Lung (tissue), 12 donors: Measurements from ENCODE around the gene LDLRAD4. TPM values are rescaled to one million over a fixed set of nuclear protein-coding genes. Genes with fewer than 3 reads are reported as not detected.

Experiments
- ATAC-seq: fragments of 200-7000 bp; cut with Tn5 transposase; one replicate; pipeline ENCODE4 v1.9.1; 2020; ENCODE audit warnings: moderate number of reproducible peaks; ENCODE audit not compliant: insufficient read depth, low FRiP score
- DNase-seq, 3 donors: peaks; one replicate each; pipeline ENCODE4 v3.0.0-alpha.2; 2013 to 2017
- H3K27ac ChIP-seq, 2 donors: one replicate each; pipeline ENCODE4 v1.5.1; 2013; ENCODE audit warnings: mild to moderate bottlenecking in 2 of 2, moderate library complexity in 2 of 2, control low read depth in 1 of 2, inconsistent platforms in 1 of 2, low read depth in 1 of 2, low read length in 1 of 2
- H3K27me3 ChIP-seq, 3 donors: one replicate each; pipeline ENCODE4 v1.5.1; 2013; ENCODE audit warnings: low read length in 2 of 3; ENCODE audit not compliant: control insufficient read depth in 3 of 3, insufficient read depth in 3 of 3
- H3K36me3 ChIP-seq, 4 donors: one replicate each; pipeline ENCODE4 v1.5.1; 2013; ENCODE audit warnings: low read length in 4 of 4, mild to moderate bottlenecking in 1 of 4, moderate library complexity in 1 of 4; ENCODE audit not compliant: control insufficient read depth in 4 of 4, insufficient read depth in 4 of 4
- H3K4me1 ChIP-seq, 5 donors: one replicate each; pipeline ENCODE4 v1.5.1; 2013; ENCODE audit warnings: low read length in 5 of 5, mild to moderate bottlenecking in 2 of 5, moderate library complexity in 1 of 5; ENCODE audit not compliant: control insufficient read depth in 5 of 5, insufficient read depth in 5 of 5
- H3K4me3 ChIP-seq: one replicate; pipeline ENCODE4 v1.5.1; 2013; ENCODE audit warnings: mild to moderate bottlenecking, control low read depth, moderate library complexity
- H3K9ac ChIP-seq, 2 donors: one replicate each; pipeline ENCODE4 v1.5.1; 2013; ENCODE audit warnings: low read length in 2 of 2, control low read depth in 1 of 2; ENCODE audit not compliant: insufficient read depth in 1 of 2
- H3K9me3 ChIP-seq, 4 donors: one replicate each; pipeline ENCODE4 v1.5.1; 2013; ENCODE audit warnings: low read length in 3 of 4, mild to moderate bottlenecking in 1 of 4, moderate library complexity in 1 of 4; ENCODE audit not compliant: control insufficient read depth in 4 of 4, insufficient read depth in 3 of 4
- CTCF ChIP-seq: IDR thresholded peaks from 2 replicates; pipeline ENCODE4 v1.5.1; 2012; ENCODE audit warnings: mild to moderate bottlenecking; ENCODE audit errors: control extremely low read depth, extremely low read depth
- WGBS, 2 donors: extraction: QIAGEN DNeasy Blood & Tissue Kit; methylation state at CpG; one replicate each; pipeline ENCODE4 v1.1.7; 2013; 5-methylcytosine and 5-hydroxymethylcytosine counted together
- polyA plus RNA-seq, 2 donors: library from polyadenylated mRNA; stranded (reverse); fragments of 200-250 nt; gene quantifications; one replicate each; pipeline ENCODE4 v1.2.1, GENCODE V29; 2013
- total RNA-seq, 2 donors: library from RNA; depleted of rRNA in 1 of 2; stranded (reverse); fragments of >200 nt in 1 of 2; gene quantifications; one replicate each; pipeline ENCODE4 v1.2.1, GENCODE V29; 2014 to 2021
- donor health status: control.
- donor health status: control.
- donor health status: Bipolar disorder and iron deficiency.
- donor health status: healthy.
- donor health status: DM: yes; HTN: yes; CAD: no.

The LDLRAD4 gene
- total and polyA plus RNA-seq, 4 donors: 3.2 to 62.4 (median 19.9) TPM

- 52% methylated on average over 4 of the region's 4 CpGs for WGBS, 2 donors
- Histone ChIP-seq H3K4me3 (no peak overlapping the region), H3K27me3 (no peaks in the 10 kb centered on the region), H3K9me3 (peaks cover 0 to 4% (median 3%) of the 10 kb centered on the region in 4 donors), H3K9ac (no peak overlapping the region), H3K4me1 (peaks cover 0 to 4% (median 0%) of the 10 kb centered on the region in 5 donors), H3K27ac (no peak overlapping the region), H3K36me3 (peaks cover 0 to 5% (median 2%) of the 10 kb centered on the region in 4 donors)
- TF ChIP-seq CTCF: no peak
- ATAC-seq (no peak), DNase-seq (peak in 1 of 3 donors; percentile 27)
Observed at GRCh38 chr18:13513021-13513420, 294.5 kb downstream of the LDLRAD4 start.

GRCh38 chr18:13513481-13513880, 294.9 kb downstream of the LDLRAD4 start:
- H3K4me1 ChIP-seq: peaks cover 0 to 4% (median 0%) of the 10 kb centered on the region in 5 donors
- TF ChIP-seq CTCF: no peak

GRCh38 chr18:13514558-13514957, 296.0 kb downstream of the LDLRAD4 start:
- Histone ChIP-seq H3K4me3 (no peak overlapping the region), H3K27me3 (no peaks in the 10 kb centered on the region), H3K9me3 (peaks cover 0 to 5% (median 1%) of the 10 kb centered on the region in 4 donors), H3K27ac (no peak overlapping the region), H3K9ac (no peak overlapping the region), H3K36me3 (peaks cover 0 to 5% (median 2%) of the 10 kb centered on the region in 4 donors), H3K4me1 (peaks cover 0 to 4% (median 0%) of the 10 kb centered on the region in 5 donors)
- TF ChIP-seq CTCF: no peak
- ATAC-seq (no peak), DNase-seq (no peak)
- WGBS, 2 donors: 91 to 93% methylated on average over 4 of the region's 4 CpGs

More at GRCh38 chr18:13513481-13513880, 294.9 kb downstream of the LDLRAD4 start:
- H3K27ac ChIP-seq: no peak overlapping the region
- DNase-seq (no peak), ATAC-seq (no peak)
- H3K9ac ChIP-seq: no peak overlapping the region
- H3K36me3 ChIP-seq: peaks cover 0 to 5% (median 2%) of the 10 kb centered on the region in 4 donors
- no peak overlapping the region for H3K4me3 ChIP-seq
- H3K27me3 ChIP-seq: no peaks in the 10 kb centered on the region
- WGBS, 2 donors: 91 to 95% methylated on average over 5 of the region's 5 CpGs
- H3K9me3 ChIP-seq: peaks cover 0 to 8% (median 3%) of the 10 kb centered on the region in 4 donors

DNA sequence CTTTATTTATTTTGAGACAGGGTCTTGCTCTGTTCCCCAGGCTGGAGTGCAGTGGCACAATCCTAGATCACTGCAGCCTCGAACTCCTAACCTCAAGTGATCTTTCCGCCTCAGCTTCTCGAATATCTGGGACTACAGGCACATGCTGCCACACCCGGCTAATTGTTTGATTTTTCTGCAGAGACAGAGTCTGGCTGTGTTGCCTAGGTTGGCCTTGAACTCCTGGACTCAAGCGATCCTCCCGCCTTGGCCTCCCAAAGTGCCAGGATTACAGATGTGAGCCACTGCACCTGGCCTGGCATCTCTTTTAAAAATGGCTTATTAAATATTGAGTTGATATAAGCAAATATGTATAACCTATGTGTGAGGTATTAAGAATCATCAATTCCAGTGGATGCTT, 298.3 kb downstream of the LDLRAD4 start:
- Histone ChIP-seq H3K27ac (no peak overlapping the region), H3K27me3 (no peaks in the 10 kb centered on the region), H3K9me3 (peaks cover 0 to 5% (median 1%) of the 10 kb centered on the region in 4 donors), H3K4me1 (peaks cover 0 to 2% (median 0%) of the 10 kb centered on the region in 5 donors), H3K9ac (no peak overlapping the region), H3K36me3 (peaks cover 0 to 5% (median 2%) of the 10 kb centered on the region in 4 donors), H3K4me3 (no peak overlapping the region)
- TF ChIP-seq CTCF: no peak
- DNase-seq (no peak), ATAC-seq (no peak)
- 95 to 97% methylated on average over 6 of the region's 6 CpGs for WGBS, 2 donors
